Measurements from ENCODE around the gene CLTC.

CLTC gene

DNA sequence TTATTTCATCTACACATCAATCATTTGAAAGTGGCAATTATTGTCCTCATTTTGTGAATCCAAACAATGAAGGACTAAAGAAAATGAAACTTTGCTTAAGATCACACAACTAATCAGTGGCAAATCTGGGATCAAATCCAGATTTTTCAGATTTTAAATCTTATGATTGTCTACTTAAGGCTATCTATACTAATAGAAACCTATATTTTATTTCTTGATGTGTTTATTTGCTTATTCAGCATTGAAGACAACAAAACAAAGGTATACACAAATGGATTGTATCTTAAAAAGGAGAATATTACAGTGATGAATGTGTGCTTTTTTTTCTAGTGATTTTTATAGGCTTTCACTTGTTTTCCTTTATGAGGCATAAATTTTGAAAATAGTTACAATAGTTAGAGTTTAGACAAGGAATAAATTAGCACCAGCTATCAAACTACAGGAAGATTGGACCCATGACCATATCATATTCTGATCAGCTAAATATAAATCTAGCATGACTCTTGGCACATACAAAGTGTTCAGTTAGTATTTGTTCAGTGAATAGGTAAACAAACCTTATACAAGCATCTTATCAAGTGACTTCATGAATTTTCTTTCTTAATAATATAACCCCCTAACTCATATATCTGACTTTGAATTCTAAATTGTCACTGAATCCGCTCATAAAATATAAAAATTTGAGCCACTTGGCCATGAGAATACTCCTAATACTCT lies 108.3 kb downstream of the CLTC start:
- no peak for DNase-seq (ENCODE audit: low spot score)

DNA sequence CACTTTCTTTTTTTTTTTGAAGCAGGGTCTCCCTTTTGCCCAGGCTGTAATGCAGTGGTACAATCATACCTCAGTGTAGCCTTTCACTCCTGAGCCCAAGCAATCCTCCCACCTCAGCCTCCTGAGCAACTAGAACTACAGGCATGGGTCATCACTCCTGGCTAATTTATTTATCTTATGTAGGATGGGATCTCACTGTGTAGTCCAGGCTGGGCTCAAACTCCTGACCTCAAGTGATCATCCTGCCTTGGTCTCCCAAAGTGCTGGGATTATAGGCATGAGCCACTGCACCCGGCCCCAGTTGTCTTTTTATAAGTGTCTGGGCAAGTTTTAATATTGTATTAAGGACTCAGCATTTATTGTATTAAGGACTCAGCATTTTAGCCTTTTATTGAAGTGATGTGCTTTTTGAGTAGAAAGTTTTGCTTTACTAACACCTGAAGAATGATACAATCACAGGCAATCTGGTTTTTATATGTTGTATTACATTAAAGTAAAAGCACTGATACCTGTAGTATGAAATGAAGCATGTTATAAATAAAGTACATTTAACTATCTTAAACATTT lies 110.7 kb downstream of the CLTC start:
- no peak for DNase-seq (ENCODE audit: low spot score)

DNA sequence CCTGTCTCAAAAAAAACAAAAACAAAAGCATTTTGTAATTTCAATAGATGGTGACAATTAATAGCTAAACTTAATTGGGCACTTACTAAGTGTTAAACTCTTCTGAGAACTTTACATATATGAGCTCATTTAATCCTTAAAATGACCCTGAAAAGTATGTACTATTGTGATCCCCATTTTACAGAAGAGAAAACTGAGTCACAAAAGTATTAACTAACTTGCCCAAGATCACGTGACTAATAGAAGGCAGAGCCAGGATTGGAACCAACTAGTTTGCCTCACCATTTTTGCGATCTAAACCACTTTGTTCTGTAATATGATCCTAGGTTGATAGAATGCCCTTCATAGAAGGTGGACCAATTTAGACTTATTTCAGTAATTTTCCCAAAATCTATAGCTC lies 114.0 kb downstream of the CLTC start:
- DNase-seq (ENCODE audit: low spot score) = no peak

DNA sequence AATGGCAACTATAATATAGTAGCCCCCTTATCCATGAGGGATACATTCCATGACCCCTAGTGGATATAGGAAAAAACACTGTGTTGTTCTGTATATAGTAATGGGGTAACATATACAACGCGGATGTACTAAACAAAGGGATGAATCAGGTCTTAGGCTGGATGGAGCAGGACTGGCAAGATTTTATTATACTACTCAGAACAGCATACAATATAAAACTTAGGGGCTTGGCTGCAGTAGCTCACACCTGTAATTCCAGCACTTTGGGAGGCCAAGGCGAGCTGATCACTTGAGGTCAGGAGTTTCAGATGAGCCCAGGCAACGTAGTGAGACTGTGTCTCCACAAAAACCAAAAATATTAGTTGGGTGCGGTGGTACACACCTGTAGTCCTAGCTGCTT lies 114.5 kb downstream of the CLTC start:
- DNase-seq (ENCODE audit: low spot score) = no peak

- DNase-seq (ENCODE audit: low spot score) = no peak
Observed at GRCh38 chr17:59737324-59737723, 117.6 kb downstream of the CLTC start.

DNA sequence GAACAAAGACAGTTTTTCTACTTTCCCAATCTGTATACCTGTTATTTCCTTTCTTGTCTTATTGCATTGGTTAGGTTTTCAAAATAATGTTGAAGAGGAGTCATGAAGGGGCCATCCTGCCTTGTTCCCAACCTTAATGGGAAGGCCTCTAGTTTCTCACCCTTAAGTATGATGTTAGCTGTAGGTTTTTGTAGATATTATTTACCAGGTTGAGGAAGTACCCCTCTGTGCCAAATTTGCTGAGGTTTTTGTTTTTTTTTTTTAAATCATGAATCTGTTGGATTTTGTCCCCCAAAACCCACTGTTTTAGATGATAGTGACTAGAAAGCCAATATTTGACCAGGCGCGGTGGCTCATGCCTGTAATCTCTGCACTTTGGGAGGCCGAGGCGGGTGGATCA lies 124.1 kb downstream of the CLTC start:
- no peak for DNase-seq (ENCODE audit: low spot score)

DNA sequence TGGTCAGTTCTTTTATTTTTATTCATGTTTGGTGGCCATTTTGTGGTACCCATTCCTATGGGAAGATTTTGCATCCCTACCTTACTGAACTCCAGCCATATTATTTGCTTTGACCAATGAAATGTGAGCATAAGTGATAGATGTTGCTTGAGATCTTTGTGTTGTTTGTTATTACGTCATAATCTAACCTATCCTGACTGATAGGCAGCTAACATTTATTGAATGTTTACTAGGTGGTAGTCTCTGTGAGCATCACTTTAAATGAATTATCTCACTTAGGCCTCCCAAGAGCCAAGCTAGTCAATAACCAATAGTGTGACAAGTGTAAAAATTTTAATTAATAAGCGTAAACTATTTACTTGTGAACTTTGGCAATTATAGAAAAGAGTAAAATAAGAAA lies 125.3 kb downstream of the CLTC start:
- no peak for DNase-seq (ENCODE audit: low spot score)
